Lower leg skin (tissue), 4 donors: ENCODE measurements around the gene KIF1A. TPM values are rescaled to one million over a fixed set of nuclear protein-coding genes. Genes with fewer than 3 reads are reported as not detected.

Source experiments
- DNase-seq, 2 donors: peaks; one replicate each; pipeline ENCODE4 v3.0.0-alpha.2; 2019; ENCODE audit warnings: low spot score in 2 of 2
- H3K4me3 ChIP-seq: fragments of 200-600 bp; sonication (generic); 2 replicates; pipeline ENCODE4 v1.5.1; 2017; ENCODE audit warnings: mild to moderate bottlenecking, low read depth; ENCODE audit not compliant: poor library complexity, severe bottlenecking
- POLR2A ChIP-seq, 2 donors: fragments of 450-650 bp; IDR thresholded peaks; one replicate each; pipeline ENCODE4 v1.6.1; 2016 to 2017; ENCODE audit warnings: antibody characterized with exemption in 2 of 2, mild to moderate bottlenecking in 1 of 2, moderate library complexity in 1 of 2
- WGBS, 2 donors: methylation state at CpG; one replicate each; pipeline ENCODE4 v1.1.5; 2018; 5-methylcytosine and 5-hydroxymethylcytosine counted together
- intact Hi-C: fragments of 100-400 bp; cut with DNase I; formaldehyde crosslinking; loops from one replicate; pipeline ENCODE4 v1.15.0; 2023; ENCODE audit warnings: low total_unique reads
- total RNA-seq, 4 donors: library from RNA; depleted of rRNA; stranded (reverse); fragments of >200 nt; gene quantifications; one replicate each; pipeline ENCODE4 v1.1.0, GENCODE V29; 2016
- TF ChIP-seq, protein P1 (sequence below), 3 donors: fragments of 450-650 bp; IDR thresholded peaks; one replicate each; pipeline ENCODE4 v1.5.1; 2016; ENCODE audit warnings: antibody characterized with exemption in 3 of 3, mild to moderate bottlenecking in 3 of 3, moderate library complexity in 2 of 3

The KIF1A gene
- total RNA-seq, 4 donors from 2014 or later, result 0.76 to 4.3 (median 3.0) TPM

DNA sequence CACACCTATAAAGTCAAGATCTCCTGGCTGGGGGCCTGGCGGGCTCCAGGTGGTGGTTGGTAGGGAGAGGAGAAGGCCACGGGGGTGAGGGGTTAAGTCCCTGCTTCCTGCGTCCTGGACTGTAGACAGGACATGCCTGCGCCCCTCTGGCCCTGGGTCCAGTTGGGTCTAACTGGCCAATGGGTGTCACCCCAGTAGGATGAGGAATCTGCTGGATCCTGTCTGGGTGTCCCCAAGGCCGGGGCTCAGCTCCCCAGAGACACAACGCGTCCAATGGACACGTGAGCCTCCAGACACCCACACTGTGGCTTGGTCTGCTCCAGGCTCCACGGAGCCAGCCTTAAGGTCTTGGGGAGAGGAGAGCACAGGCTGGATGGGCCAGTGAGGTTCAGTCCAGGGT, 108.7 kb downstream of the KIF1A start:
- DNase-seq, result no peak
- no peak overlapping the region for H3K4me3 ChIP-seq
- intact Hi-C loops, result no loop called here
- TF ChIP-seq, protein P1, sequence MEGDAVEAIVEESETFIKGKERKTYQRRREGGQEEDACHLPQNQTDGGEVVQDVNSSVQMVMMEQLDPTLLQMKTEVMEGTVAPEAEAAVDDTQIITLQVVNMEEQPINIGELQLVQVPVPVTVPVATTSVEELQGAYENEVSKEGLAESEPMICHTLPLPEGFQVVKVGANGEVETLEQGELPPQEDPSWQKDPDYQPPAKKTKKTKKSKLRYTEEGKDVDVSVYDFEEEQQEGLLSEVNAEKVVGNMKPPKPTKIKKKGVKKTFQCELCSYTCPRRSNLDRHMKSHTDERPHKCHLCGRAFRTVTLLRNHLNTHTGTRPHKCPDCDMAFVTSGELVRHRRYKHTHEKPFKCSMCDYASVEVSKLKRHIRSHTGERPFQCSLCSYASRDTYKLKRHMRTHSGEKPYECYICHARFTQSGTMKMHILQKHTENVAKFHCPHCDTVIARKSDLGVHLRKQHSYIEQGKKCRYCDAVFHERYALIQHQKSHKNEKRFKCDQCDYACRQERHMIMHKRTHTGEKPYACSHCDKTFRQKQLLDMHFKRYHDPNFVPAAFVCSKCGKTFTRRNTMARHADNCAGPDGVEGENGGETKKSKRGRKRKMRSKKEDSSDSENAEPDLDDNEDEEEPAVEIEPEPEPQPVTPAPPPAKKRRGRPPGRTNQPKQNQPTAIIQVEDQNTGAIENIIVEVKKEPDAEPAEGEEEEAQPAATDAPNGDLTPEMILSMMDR (IDR thresholded peaks at IDR 0.05), result no peak
- no peak for TF ChIP-seq POLR2A (IDR thresholded peaks at IDR 0.05)
- WGBS, 2 donors, result 80 to 84% methylated on average over 5 to 9 of the region's 9 CpGs

DNA sequence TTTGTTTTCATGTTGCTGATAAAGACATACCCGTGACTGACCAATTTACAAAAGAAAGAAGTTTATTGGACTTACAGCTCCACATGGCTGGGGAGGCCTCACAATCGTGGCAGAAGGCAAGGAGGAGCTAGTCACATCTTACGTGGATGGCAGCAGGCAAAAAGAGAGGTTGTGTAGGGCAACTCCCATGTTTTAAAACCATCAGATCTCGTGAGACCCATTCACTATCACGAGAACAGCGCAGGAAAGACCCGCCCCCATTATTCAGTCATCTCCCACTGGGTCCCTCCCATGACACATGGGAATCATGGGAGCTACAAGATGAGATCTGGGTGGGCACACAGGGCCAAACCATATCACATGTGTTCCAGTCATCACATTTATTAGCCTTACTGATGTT, 111.6 kb downstream of the KIF1A start:
- intact Hi-C loops, result no loop called here
- no peak overlapping the region for H3K4me3 ChIP-seq
- DNase-seq, result no peak
- TF ChIP-seq POLR2A (IDR thresholded peaks at IDR 0.05), result no peak
- TF ChIP-seq, protein P1 (IDR thresholded peaks at IDR 0.05), result no peak
- 74% methylated on average over 7 of the region's 7 CpGs for whole genome bisulfite sequencing, 2 donors

DNA sequence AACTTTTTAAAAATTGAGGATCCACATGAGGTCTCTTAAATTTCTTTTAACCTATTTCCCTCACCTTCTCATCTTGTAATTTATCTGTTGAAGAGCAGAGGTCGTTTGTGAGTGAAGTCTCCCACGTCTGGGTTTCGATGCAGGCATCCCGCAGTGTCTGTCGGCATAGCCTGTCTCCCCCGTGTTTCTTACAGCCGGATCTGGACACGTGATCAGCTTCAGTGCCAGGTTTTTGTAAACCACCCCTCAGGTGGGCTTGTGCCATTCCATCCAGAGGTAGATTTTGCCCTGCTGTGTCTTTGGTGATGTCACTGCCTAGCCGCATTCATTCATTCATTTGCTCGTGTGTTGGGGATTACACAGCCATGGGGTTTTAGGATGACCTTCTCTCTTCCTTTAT, 112.2 kb downstream of the KIF1A start:
- intact Hi-C loops, result no loop called here
- TF ChIP-seq, protein P1 (IDR thresholded peaks at IDR 0.05), result no peak
- TF ChIP-seq POLR2A (IDR thresholded peaks at IDR 0.05), result no peak
- DNase-seq, result no peak
- 55 to 60% methylated on average over 10 of the region's 10 CpGs for WGBS, 2 donors
- H3K4me3 ChIP-seq, result no peak overlapping the region

GRCh38 chr2:240707043-240707756, 112.8 kb downstream of the KIF1A start:
- DNase-seq, result no peak
- H3K4me3 ChIP-seq, result no peak overlapping the region
- TF ChIP-seq, protein P1 (IDR thresholded peaks at IDR 0.05), result no peak
- no peak for TF ChIP-seq POLR2A (IDR thresholded peaks at IDR 0.05)
- intact Hi-C loops, result no loop called here
- 47 to 54% methylated on average over 15 of the region's 15 CpGs for WGBS, 2 donors

GRCh38 chr2:240705204-240705791, 114.7 kb downstream of the KIF1A start:
- TF ChIP-seq, protein P1 (IDR thresholded peaks at IDR 0.05), result no peak
- no peak for TF ChIP-seq POLR2A (IDR thresholded peaks at IDR 0.05)
- H3K4me3 ChIP-seq, result no peak overlapping the region
- intact Hi-C loops, result no loop called here
- no peak for DNase-seq
- WGBS, 2 donors, result 77 to 80% methylated on average over 12 of the region's 12 CpGs
